ENCODE data around the gene MUSK.

Gene MUSK

DNA sequence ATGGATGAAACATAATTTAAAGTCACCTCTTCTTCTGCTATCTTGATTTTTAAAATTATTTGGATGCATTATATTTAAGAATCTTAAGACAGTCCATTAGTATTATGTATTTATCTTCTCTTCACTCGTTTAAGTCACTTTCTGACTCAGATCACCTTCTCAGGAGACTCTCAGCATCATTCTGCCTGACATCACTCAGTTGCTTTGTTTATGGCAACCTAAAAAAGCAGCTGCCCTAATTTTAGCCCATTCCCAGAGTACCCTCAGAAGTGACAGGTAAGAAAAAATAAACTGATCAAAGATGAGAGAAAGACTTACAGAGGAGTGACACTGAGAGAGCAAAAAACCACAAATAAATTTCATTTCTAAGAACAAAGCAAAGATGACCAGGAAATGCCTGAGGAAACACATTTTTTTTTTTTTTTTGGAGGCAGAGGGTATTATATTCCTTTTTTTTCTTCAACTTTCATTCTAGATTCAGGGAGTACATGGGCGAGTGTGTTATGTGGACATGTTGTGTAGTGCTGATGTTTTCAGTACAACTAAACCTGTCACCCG is 140.5 kb downstream of the MUSK start:
- DNase-seq (ENCODE audit: low read depth, low spot score): no peak
- in situ Hi-C loops (cut with HindIII; ENCODE audit: low sequenced_read_pairs): no loop called here
- TF ChIP-seq, protein P1, sequence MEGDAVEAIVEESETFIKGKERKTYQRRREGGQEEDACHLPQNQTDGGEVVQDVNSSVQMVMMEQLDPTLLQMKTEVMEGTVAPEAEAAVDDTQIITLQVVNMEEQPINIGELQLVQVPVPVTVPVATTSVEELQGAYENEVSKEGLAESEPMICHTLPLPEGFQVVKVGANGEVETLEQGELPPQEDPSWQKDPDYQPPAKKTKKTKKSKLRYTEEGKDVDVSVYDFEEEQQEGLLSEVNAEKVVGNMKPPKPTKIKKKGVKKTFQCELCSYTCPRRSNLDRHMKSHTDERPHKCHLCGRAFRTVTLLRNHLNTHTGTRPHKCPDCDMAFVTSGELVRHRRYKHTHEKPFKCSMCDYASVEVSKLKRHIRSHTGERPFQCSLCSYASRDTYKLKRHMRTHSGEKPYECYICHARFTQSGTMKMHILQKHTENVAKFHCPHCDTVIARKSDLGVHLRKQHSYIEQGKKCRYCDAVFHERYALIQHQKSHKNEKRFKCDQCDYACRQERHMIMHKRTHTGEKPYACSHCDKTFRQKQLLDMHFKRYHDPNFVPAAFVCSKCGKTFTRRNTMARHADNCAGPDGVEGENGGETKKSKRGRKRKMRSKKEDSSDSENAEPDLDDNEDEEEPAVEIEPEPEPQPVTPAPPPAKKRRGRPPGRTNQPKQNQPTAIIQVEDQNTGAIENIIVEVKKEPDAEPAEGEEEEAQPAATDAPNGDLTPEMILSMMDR (IDR thresholded peaks at IDR 0.05; ENCODE audit: low read depth, low read length): no peak
- no peak overlapping the region for H3K4me3 ChIP-seq (ENCODE audit: low read depth, low read length)

DNA sequence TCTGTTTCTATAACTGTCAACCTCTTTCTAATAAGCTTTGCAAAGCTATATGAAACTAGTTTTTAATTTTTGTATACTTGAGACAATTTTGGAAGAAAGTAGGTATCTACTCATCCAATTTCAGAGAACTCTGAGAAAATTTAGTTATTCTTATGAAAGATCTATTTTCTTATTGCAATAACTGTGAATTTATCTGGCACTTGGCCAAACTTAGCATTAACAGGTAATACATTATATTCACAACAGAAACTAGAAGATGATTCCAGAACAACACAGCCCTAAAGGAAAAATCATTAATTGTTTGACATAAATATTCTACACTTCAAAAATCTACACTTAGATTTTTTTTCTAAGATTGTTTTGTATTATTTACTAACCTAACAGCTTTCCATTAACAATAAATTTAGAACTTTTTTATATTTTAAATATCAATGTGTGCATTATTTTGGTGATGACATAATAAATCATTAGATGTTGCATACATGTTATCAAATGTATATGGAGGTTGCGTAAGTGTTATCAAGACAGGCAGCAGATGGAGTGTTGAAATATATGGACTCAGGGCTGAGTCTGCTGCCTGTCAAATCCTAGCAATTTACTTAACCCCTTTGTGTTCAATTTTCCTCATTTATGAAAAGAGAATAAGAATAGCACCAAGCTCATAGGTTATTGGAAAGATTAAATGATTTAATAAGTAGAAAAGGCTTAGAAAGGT is 141.8 kb downstream of the MUSK start:
- DNase-seq (ENCODE audit: low read depth, low spot score): no peak
- in situ Hi-C loops (cut with HindIII; ENCODE audit: low sequenced_read_pairs): no loop called here
- no peak overlapping the region for H3K4me3 ChIP-seq (ENCODE audit: low read depth, low read length)
- TF ChIP-seq, protein P1 (IDR thresholded peaks at IDR 0.05; ENCODE audit: low read depth, low read length): no peak

DNA sequence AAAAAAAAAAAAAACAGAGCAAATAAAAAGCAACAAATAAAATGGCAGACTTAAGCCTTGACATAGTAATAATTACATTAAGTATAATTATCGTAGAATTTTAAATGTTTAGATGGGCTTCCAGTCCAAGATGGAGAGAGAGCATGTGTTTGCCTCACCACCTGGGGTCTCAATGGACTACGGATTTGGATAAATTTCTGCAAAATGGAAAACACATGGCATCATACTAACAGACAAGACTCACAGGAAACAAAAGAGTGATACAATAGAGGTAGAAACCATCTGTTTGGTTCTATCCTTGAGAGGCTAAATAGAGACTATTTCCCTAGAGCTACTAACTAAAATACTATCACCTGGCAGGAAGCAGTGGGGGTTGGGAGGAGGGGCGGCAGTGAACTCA is 144.3 kb downstream of the MUSK start:
- in situ Hi-C loops (cut with HindIII; ENCODE audit: low sequenced_read_pairs): no loop called here
- no peak for DNase-seq (ENCODE audit: low read depth, low spot score)
- H3K4me3 ChIP-seq (ENCODE audit: low read depth, low read length): no peak overlapping the region
- TF ChIP-seq, protein P1 (IDR thresholded peaks at IDR 0.05; ENCODE audit: low read depth, low read length): no peak

DNA sequence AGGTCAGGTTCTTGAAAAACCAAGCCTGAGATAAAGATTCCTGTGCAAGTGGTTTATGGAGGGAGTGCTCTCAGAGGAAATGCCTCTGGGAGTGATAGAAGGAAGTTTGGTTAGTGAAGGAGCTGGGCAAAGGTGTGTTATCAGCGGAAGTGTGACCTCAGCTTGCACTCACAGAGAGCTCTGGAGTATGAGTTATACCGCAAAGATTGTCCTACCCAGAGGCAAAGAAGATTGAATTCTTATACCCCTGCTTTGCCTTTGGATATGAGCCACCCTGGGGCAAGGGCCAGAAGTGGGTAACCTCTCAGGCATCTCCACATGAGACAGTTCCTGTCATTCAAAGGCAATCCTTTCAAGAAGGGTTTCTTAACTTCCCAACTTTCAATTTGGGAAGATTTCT is 145.6 kb downstream of the MUSK start:
- TF ChIP-seq, protein P1 (IDR thresholded peaks at IDR 0.05; ENCODE audit: low read depth, low read length): no peak
- in situ Hi-C loops (cut with HindIII; ENCODE audit: low sequenced_read_pairs): no loop called here
- no peak overlapping the region for H3K4me3 ChIP-seq (ENCODE audit: low read depth, low read length)
- no peak for DNase-seq (ENCODE audit: low read depth, low spot score)

DNA sequence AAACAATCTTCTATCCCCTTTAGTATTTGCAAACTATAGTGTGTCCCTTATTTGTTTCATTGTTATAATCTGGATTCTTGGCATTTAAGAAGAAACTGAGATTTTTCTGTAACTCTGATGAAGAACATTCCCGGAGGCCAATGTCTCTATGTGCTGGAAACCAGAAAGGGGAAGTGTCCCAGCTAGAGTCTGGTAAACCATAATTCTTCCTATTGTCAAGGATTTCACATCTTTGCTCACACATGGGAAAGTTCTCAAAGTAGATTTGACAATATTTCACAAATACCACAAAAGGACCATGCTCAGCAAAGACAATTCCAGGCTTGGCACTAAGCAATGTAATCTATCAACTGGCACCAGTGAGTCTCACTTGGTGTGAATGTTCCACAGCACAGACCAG is 146.8 kb downstream of the MUSK start:
- no peak for DNase-seq (ENCODE audit: low read depth, low spot score)
- no peak overlapping the region for H3K4me3 ChIP-seq (ENCODE audit: low read depth, low read length)
- in situ Hi-C loops (cut with HindIII; ENCODE audit: low sequenced_read_pairs): no loop called here
- TF ChIP-seq, protein P1 (IDR thresholded peaks at IDR 0.05; ENCODE audit: low read depth, low read length): no peak

DNA sequence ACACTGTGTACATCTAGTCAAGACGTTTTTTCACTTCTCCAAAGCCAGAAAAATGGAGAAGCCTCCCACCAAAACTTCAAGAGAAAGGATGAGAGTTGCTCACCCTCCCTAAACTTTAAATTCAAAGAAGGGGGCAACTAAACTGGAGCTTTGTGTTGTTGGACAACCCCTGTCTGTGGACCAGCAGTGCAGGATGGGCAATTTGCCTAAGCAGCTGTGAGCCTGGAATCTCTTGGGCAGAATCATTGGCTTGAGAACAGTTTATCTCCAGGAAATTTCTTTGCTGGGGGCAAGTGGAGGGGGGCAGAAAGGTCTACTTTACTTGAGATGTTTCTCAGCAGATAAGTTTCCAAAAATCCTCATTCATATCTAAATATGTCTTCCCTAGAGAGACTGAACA is 151.8 kb downstream of the MUSK start:
- TF ChIP-seq, protein P1 (IDR thresholded peaks at IDR 0.05; ENCODE audit: low read depth, low read length): no peak
- no peak for DNase-seq (ENCODE audit: low read depth, low spot score)
- no peak overlapping the region for H3K4me3 ChIP-seq (ENCODE audit: low read depth, low read length)
- in situ Hi-C loops (cut with HindIII; ENCODE audit: low sequenced_read_pairs): no loop called here

All from astrocyte of the spinal cord (primary cell).